ENCODE data around the gene STIM2. TPM values are rescaled to one million over a fixed set of nuclear protein-coding genes. Genes with fewer than 3 reads are reported as not detected.

STIM2 gene
- total and polyA plus RNA-seq, 10 of the 15 experiments (the other 5 are each of a cell fraction or from before 2014, with no cell fraction given), result 4.7 to 41.5 (median 16.9) TPM

GRCh38 chr4:26936284-26937065 lies 75.8 kb downstream of the STIM2 start:
- 99% methylated on average over 5 of the region's 5 CpGs for WGBS (ENCODE audit: insufficient coverage, insufficient replicate concordance, low lambda C conversion rate, missing lambda C conversion rate)
- Histone ChIP-seq H2AFZ (ENCODE audit: control insufficient read depth, low read depth, low read length) (no peak overlapping the region), H3K27me3 (replicated peaks in 1 of 2; ENCODE audit: control insufficient read depth in 2 of 2, insufficient read depth in 2 of 2, low read length in 1 of 2) (no peaks in the 10 kb centered on the region), H3K36me3 (ENCODE audit: control insufficient read depth in 2 of 2, insufficient read depth in 2 of 2, low read length in 1 of 2) (no peaks in the 10 kb centered on the region), H4K20me1 (ENCODE audit: control insufficient read depth, insufficient read depth) (no peaks in the 10 kb centered on the region), H3K79me2 (ENCODE audit: control insufficient read depth, insufficient read depth, low read length) (no peaks in the 10 kb centered on the region), H3K9me3 (replicated peaks; ENCODE audit: control insufficient read depth, insufficient read depth, low read length) (no peaks in the 10 kb centered on the region), H3K4me3 (no peak overlapping the region), H3K27ac (ENCODE audit: control insufficient read depth, insufficient read depth) (no peak overlapping the region), H3K4me2 (ENCODE audit: control insufficient read depth, insufficient read depth) (no peak overlapping the region), H3K9ac (ENCODE audit: control insufficient read depth, insufficient read depth, low read length) (no peak overlapping the region), H3K4me1 (ENCODE audit: control insufficient read depth, insufficient read depth, low read length) (peaks cover 4% of the 10 kb centered on the region; the same call in 1 of the 2 replicates)
- in situ Hi-C loops (cut with MboI) (no loop called here), intact Hi-C loops (cut with micrococcal nuclease; ENCODE audit: unreplicated experiment) (no loop called here)
- TF ChIP-seq NR2C2 (IDR thresholded peaks at IDR 0.05; ENCODE audit: borderline replicate concordance, control insufficient read depth, insufficient read length, low read depth), result no peak
- TF ChIP-seq ASH2L (IDR thresholded peaks at IDR 0.05; ENCODE audit: borderline replicate concordance, low read depth), result no peak
- TF ChIP-seq KLF5 (IDR thresholded peaks at IDR 0.05; ENCODE audit: partially characterized antibody), result no peak
- no peak for TF ChIP-seq NBN (IDR thresholded peaks at IDR 0.05)
- no peak for TF ChIP-seq SUPT20H (IDR thresholded peaks at IDR 0.05; ENCODE audit: borderline replicate concordance, control insufficient read depth, low read depth, low read length)
- TF ChIP-seq STAT1 (conservative IDR thresholded peaks at IDR 0.05), result no peak
- no peak for TF ChIP-seq E2F4 (IDR thresholded peaks at IDR 0.05; ENCODE audit: low read depth, low read length)
- no peak for TF ChIP-seq RB1 (IDR thresholded peaks at IDR 0.05; ENCODE audit: borderline replicate concordance)
- no peak for TF ChIP-seq EP300 (IDR thresholded peaks at IDR 0.05; ENCODE audit: borderline replicate concordance in 1 of 2, control insufficient read depth in 1 of 2, low read depth in 2 of 2, low read length in 2 of 2)
- no peak for TF ChIP-seq BMI1 (IDR thresholded peaks at IDR 0.05; ENCODE audit: borderline replicate concordance)
- TF ChIP-seq CEBPB (IDR thresholded peaks at IDR 0.05; ENCODE audit: borderline replicate concordance in 1 of 2, low read depth in 2 of 2, low read length in 2 of 2), result no peak
- ChIA-PET POLR2A (no interaction called here), RAD21 (ENCODE audit: unreplicated experiment) (interaction anchor here (1.6 kb wide), 1 partner anchor 74 kb away, joined by 3 read pairs; no protein-coding TSS in a partner anchor), SMC1A (ENCODE audit: uncharacterized antibody, unreplicated experiment) (interaction anchor here (1.6 kb wide), 1 partner anchor 50 kb away, joined by 5 read pairs; no protein-coding TSS in a partner anchor), CTCF (interaction anchor here (1.2 kb wide), 1 partner anchor 58 kb away, joined by 3 read pairs; no protein-coding TSS in a partner anchor)
- no peak for DNase-seq (ENCODE audit: low read depth, low spot score)
- no peak for FAIRE-seq
- peak; percentile 45 for ATAC-seq
- BruUV-seq (replicated peaks), result no TSS peak

All from GM12878 (cell line).